HG02623 (cell line): ENCODE data around the gene OLR1.

Experiments
- ATAC-seq: cut with Tn5 transposase; IDR thresholded peaks from one replicate; pipeline ENCODE4 v1.9.1; 2021; ENCODE audit warnings: moderate library complexity; ENCODE audit not compliant: unreplicated experiment

The OLR1 gene

DNA sequence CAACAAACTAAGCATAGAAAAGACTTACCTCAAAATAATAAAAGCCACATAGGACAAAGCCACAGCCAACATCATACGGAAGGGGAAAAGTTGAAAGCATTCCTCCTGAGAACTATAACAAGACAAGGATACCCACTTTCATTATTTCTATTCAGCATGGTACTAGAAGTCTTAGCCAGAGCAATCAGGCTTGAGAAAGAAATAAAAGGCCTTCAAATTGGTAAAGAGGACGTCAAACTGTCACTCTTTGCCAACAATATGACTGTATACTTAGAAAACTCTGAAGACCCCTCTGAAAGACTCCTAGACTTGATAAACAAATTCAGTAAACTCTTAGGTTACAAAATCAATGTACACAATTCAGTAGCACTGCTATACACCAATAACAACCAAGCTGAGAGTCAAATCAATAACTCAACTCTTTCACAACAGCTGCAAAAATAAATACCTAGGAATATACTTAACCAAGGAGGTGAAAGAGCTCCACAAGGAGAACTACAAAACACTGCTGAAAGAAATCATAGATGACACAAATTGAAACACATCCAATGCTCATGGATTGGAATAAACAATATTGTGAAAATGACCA lies 61.6 kb downstream of the OLR1 start:
- no peak for ATAC-seq
